Endothelial cell of umbilical vein (primary cell): ENCODE results near the gene STK39. TPM values are rescaled to one million over a fixed set of nuclear protein-coding genes. Genes with fewer than 3 reads are reported as not detected.

Experiments used
- BruUV-seq: library from RNA; stranded (reverse); fragments of 400-500 nt; replicated peaks from 2 replicates; lab custom pipeline; 2021; lab: Mats Ljungman, UMichigan
- CTCF ChIA-PET: fragments of 300-600, 350-600 bp; sonication (Branson Sonifier 250); formaldehyde crosslinking; loops from one replicate; lab custom pipeline; 2021; ENCODE audit warnings: antibody characterized with exemption, inconsistent platforms; lab: Charles Lee
- POLR2A ChIA-PET: fragments of 300-600, 350-600 bp; sonication (Branson Sonifier 250); formaldehyde crosslinking; loops from one replicate; lab custom pipeline; 2021; ENCODE audit warnings: antibody characterized with exemption, inconsistent platforms; lab: Charles Lee
- DNase-seq: peaks from one replicate; pipeline ENCODE4 v3.0.0-alpha.2; 2011; ENCODE audit warnings: low read depth, low spot score
- FAIRE-seq: peaks from 2 replicates; lab custom pipeline; 2011; peaks lifted over from hg19 to GRCh38; lab: Jason Lieb, UNC
- H2AFZ ChIP-seq: 2 replicates; pipeline ENCODE4 v1.6.0; 2012; ENCODE audit warnings: low read depth, low read length, control low read depth, inconsistent platforms
- H3K27ac ChIP-seq: 2 replicates; pipeline ENCODE4 v1.5.1; 2011; ENCODE audit warnings: low read depth, mild to moderate bottlenecking, control low read depth, low read length, moderate library complexity; ENCODE audit not compliant: insufficient read depth
- H3K27me3 ChIP-seq, 2 experiments: 2 replicates each; pipeline versions ENCODE4 v1.6.0 to v1.6.1; 2011; ENCODE audit warnings: low read length in 2 of 2, mixed read lengths in 1 of 2; ENCODE audit not compliant: control insufficient read depth in 2 of 2, insufficient read depth in 2 of 2
- H3K36me3 ChIP-seq, 2 experiments: 2 replicates in 1 of 2; 3 replicates in 1 of 2; pipeline ENCODE4 v1.5.1; 2011; ENCODE audit warnings: low read length in 2 of 2, mild to moderate bottlenecking in 1 of 2, moderate library complexity in 1 of 2; ENCODE audit not compliant: control insufficient read depth in 2 of 2, insufficient read depth in 2 of 2; ENCODE audit errors: extremely low read depth in 1 of 2
- H3K4me1 ChIP-seq: 3 replicates; pipeline ENCODE4 v1.5.1; 2011; ENCODE audit warnings: mild to moderate bottlenecking, low read length; ENCODE audit not compliant: control insufficient read depth, insufficient read depth; ENCODE audit errors: extremely low read depth
- H3K4me2 ChIP-seq: 2 replicates; pipeline ENCODE4 v1.6.1; 2011; ENCODE audit warnings: low read length, control low read depth, mixed read lengths; ENCODE audit not compliant: insufficient read depth
- H3K4me3 ChIP-seq, 3 experiments: fragments of 200-600 bp in 1 of 3; sonication (generic), shearing (Covaris generic) in 1 of 3; replicated peaks in 1 of 3; 2 replicates each; pipeline ENCODE4 v1.5.1; 2011 to 2016; ENCODE audit warnings: control low read depth in 3 of 3, low read length in 3 of 3, mild to moderate bottlenecking in 2 of 3, inconsistent platforms in 1 of 3, low read depth in 1 of 3, moderate library complexity in 1 of 3; ENCODE audit not compliant: insufficient read depth in 1 of 3
- H3K79me2 ChIP-seq: 2 replicates; pipeline ENCODE4 v1.6.0; 2012; ENCODE audit warnings: low read length, inconsistent platforms; ENCODE audit not compliant: control insufficient read depth, insufficient read depth
- H3K9ac ChIP-seq: replicated peaks from 2 replicates; pipeline ENCODE3; 2011; ENCODE audit warnings: low read length, control low read depth; ENCODE audit not compliant: insufficient read depth; ENCODE audit errors: extremely low read depth
- H3K9me1 ChIP-seq: replicated peaks from 3 replicates; pipeline ENCODE4 v1.6.0; 2011; ENCODE audit warnings: mild to moderate bottlenecking, low read length; ENCODE audit not compliant: control insufficient read depth, insufficient read depth; ENCODE audit errors: extremely low read depth
- H3K9me3 ChIP-seq: replicated peaks from 2 replicates; pipeline ENCODE4 v1.5.1; 2012; ENCODE audit warnings: low read length, inconsistent platforms; ENCODE audit not compliant: control insufficient read depth, insufficient read depth
- H4K20me1 ChIP-seq: replicated peaks from 2 replicates; pipeline ENCODE3; 2011; ENCODE audit warnings: mild to moderate bottlenecking, low read length; ENCODE audit not compliant: control insufficient read depth, insufficient read depth; ENCODE audit errors: extremely low read depth
- CTCF ChIP-seq, 2 donors: IDR thresholded peaks; 1 replicate in 1 of 2; 2 replicates in 1 of 2; pipeline ENCODE4 v1.5.1; 2011; ENCODE audit warnings: low read length in 2 of 2, mild to moderate bottlenecking in 2 of 2, moderate library complexity in 2 of 2, control low read depth in 1 of 2, inconsistent platforms in 1 of 2, low read depth in 1 of 2; ENCODE audit not compliant: insufficient read depth in 1 of 2; ENCODE audit errors: extremely low read depth in 1 of 2
- GATA2 ChIP-seq: IDR thresholded peaks from 2 replicates; pipeline ENCODE4 v1.7.0; 2011; ENCODE audit warnings: low read depth, mild to moderate bottlenecking, moderate library complexity, mixed read lengths, low read length; ENCODE audit not compliant: insufficient read length, insufficient read depth
- JUN ChIP-seq: IDR thresholded peaks from 2 replicates; pipeline ENCODE4 v1.6.1; 2011; ENCODE audit warnings: borderline replicate concordance, low read depth; ENCODE audit not compliant: insufficient read length, insufficient read depth
- MYC ChIP-seq: IDR thresholded peaks from one replicate; pipeline ENCODE4 v1.6.1; 2011; ENCODE audit warnings: mild to moderate bottlenecking, low read depth, low read length
- POLR2A ChIP-seq: IDR thresholded peaks from 2 replicates; pipeline ENCODE4 v1.6.1; 2012; ENCODE audit warnings: low read depth, mild to moderate bottlenecking, control low read depth, low read length
- dilution Hi-C: fragments of 300-500 bp; cut with MboI; formaldehyde crosslinking; loops from one replicate; pipeline ENCODE4 v1.15.0; 2019; ENCODE audit warnings: low sequenced_read_pairs; ENCODE audit not compliant: extremely low pct_ligation_motif_present
- intact Hi-C: fragments of 100-400 bp; cut with micrococcal nuclease; formaldehyde crosslinking; loops from one replicate; pipeline ENCODE4 v1.10.0; 2022
- polyA plus RNA-seq, 4 experiments: library from polyadenylated mRNA; depleted of rRNA in 3 of 4; stranded (reverse) in 3 of 4; unstranded in 1 of 4; fragments of >200 nt; gene quantifications; 2 replicates each; pipeline versions ENCODE4 v1.2.1 to v1.2.3, GENCODE V29; 2011 to 2012; ENCODE audit warnings: missing spikeins in 1 of 4
- total RNA-seq: library from RNA; stranded (reverse); gene quantifications from 2 replicates; pipeline ENCODE4 v1.2.3, GENCODE V29; 2021

STK39 gene
- total and polyA plus RNA-seq, 2 donors (not counting 3 experiments of a cell fraction or from before 2014, with no cell fraction given) = 4.6 to 13.1 TPM

- no peaks in the 10 kb centered on the region for H3K9me1 ChIP-seq
- no peaks in the 10 kb centered on the region for H3K9me3 ChIP-seq
- FAIRE-seq (no peak), DNase-seq (no peak)
- H3K4me3 ChIP-seq = no peak overlapping the region
- ChIA-PET CTCF (interaction anchor here (0.8 to 6.5 kb wide), 29 partner anchors 9 to 1934 kb away, joined by 3 to 158 read pairs (median 7); partner anchors contain the start of genes B3GALT1 and STK39), POLR2A (no interaction called here)
- no peak overlapping the region for H3K27ac ChIP-seq
- no peak overlapping the region for H3K4me2 ChIP-seq
- peaks cover 0 to 4% of the 10 kb centered on the region in 2 experiments for H3K27me3 ChIP-seq
- H3K9ac ChIP-seq = no peak overlapping the region
- TF ChIP-seq GATA2 (no peak), CTCF (IDR thresholded peaks at IDR 0.05; ENCODE audit: extremely low read depth in 1 of 2, insufficient read depth in 1 of 2, low read depth in 1 of 2, low read length in 2 of 2) (no peak), MYC (no peak), JUN (no peak), POLR2A (no peak)
- H4K20me1 ChIP-seq = peaks cover 7% of the 10 kb centered on the region
- dilution Hi-C loops = no loop called here
- no peaks in the 10 kb centered on the region for H3K4me1 ChIP-seq
- H3K36me3 ChIP-seq = no peaks in the 10 kb centered on the region
- H2AFZ ChIP-seq = no peak overlapping the region
- H3K79me2 ChIP-seq = no peaks in the 10 kb centered on the region
- BruUV-seq = no TSS peak
- intact Hi-C loops = no loop called here
Observed at GRCh38 chr2:168120310-168120709, 127.1 kb downstream of the STK39 start.
